Activated B cell treated with CpG ODN at 0.5 μM for 24 hours (primary cell): ENCODE measurements around the gene ATP5PD. TPM values are rescaled to one million over a fixed set of nuclear protein-coding genes. Genes with fewer than 3 reads are reported as not detected.

Source experiments
- ATAC-seq: fragments of 200-7000 bp; cut with Tn5 transposase; one replicate; pipeline ENCODE4 v1.10.0; 2021; ENCODE audit warnings: low read depth, mild to moderate bottlenecking, moderate library complexity
- CTCF ChIA-PET: fragments of 350-600 bp; sonication (Branson Sonifier 250); formaldehyde crosslinking; loops from one replicate; lab custom pipeline; 2021; ENCODE audit warnings: antibody characterized with exemption; lab: Charles Lee
- POLR2A ChIA-PET: fragments of 350-600 bp; sonication (Branson Sonifier 250); formaldehyde crosslinking; loops from one replicate; lab custom pipeline; 2021; ENCODE audit warnings: antibody characterized with exemption; lab: Charles Lee
- DNase-seq: peaks from one replicate; pipeline ENCODE4 v3.0.0; 2022
- H3K27ac Mint-ChIP-seq: one replicate; pipeline ENCODE4 v1.8.0; 2020; ENCODE audit warnings: mixed read lengths
- H3K27me3 Mint-ChIP-seq: one replicate; pipeline ENCODE4 v1.8.0; 2021; ENCODE audit warnings: mixed read lengths
- H3K36me3 Mint-ChIP-seq: one replicate; pipeline ENCODE4 v1.8.0; 2021; ENCODE audit warnings: low read depth, mixed read lengths
- H3K4me1 Mint-ChIP-seq: one replicate; pipeline ENCODE4 v1.8.0; 2021; ENCODE audit warnings: mixed read lengths
- H3K4me3 Mint-ChIP-seq: one replicate; pipeline ENCODE4 v1.8.0; 2020; ENCODE audit warnings: mild to moderate bottlenecking, mixed read lengths
- H3K9me3 Mint-ChIP-seq: one replicate; pipeline ENCODE4 v1.8.0; 2020; ENCODE audit warnings: mixed read lengths
- CTCF ChIP-seq: fragments of 200-600 bp; IDR thresholded peaks from one replicate; pipeline ENCODE4 v1.8.0; 2022; ENCODE audit warnings: antibody characterized with exemption, mild to moderate bottlenecking
- intact Hi-C: fragments of 100-400 bp; cut with micrococcal nuclease; formaldehyde crosslinking; loops from one replicate; pipeline ENCODE4 v1.15.1; 2024
- total RNA-seq: library from RNA; stranded (reverse); gene quantifications from 2 replicates; pipeline ENCODE4 v1.2.3, GENCODE V29; 2022

The ATP5PD gene
- total RNA-seq, 1 donor from 2014 or later, result 158 TPM

- no peak overlapping the region for H3K27ac Mint-ChIP-seq
- no peak overlapping the region for H3K4me3 Mint-ChIP-seq
- ATAC-seq (no peak), DNase-seq (no peak)
- peaks cover 54% of the 10 kb centered on the region for H3K36me3 Mint-ChIP-seq
- TF ChIP-seq CTCF, result no peak
- intact Hi-C loops, result loop anchor here (5.0 kb wide), 1 partner anchor 118 kb away; the partner anchor contains the start of gene SUMO2
- no peaks in the 10 kb centered on the region for H3K4me1 Mint-ChIP-seq
- CTCF ChIA-PET, result no interaction called here
- H3K27me3 Mint-ChIP-seq, result no peaks in the 10 kb centered on the region
- H3K9me3 Mint-ChIP-seq, result no peaks in the 10 kb centered on the region
- POLR2A ChIA-PET, result no interaction called here
Measured at GRCh38 chr17:75064460-75064859, 17.7 kb upstream of the ATP5PD start.

- no peaks in the 10 kb centered on the region for H3K4me1 Mint-ChIP-seq
- no peak for TF ChIP-seq CTCF
- ATAC-seq, result no peak
- intact Hi-C loops, result loop anchor here (5.0 kb wide), 1 partner anchor 118 kb away; the partner anchor contains the start of gene SUMO2
- POLR2A ChIA-PET, result no interaction called here
- H3K27me3 Mint-ChIP-seq, result no peaks in the 10 kb centered on the region
- H3K27ac Mint-ChIP-seq, result no peak overlapping the region
- no peaks in the 10 kb centered on the region for H3K9me3 Mint-ChIP-seq
- CTCF ChIA-PET, result no interaction called here
- peaks cover 56% of the 10 kb centered on the region for H3K36me3 Mint-ChIP-seq
- no peak overlapping the region for H3K4me3 Mint-ChIP-seq
- DNase-seq, result no peak
Measured at GRCh38 chr17:75064040-75064439, 17.3 kb upstream of the ATP5PD start.

- intact Hi-C loops, result loop anchor here (5.0 kb wide), 1 partner anchor 119 kb away; the partner anchor contains the start of gene SUMO2
- CTCF ChIA-PET, result interaction anchor here (1.2 kb wide), 1 partner anchor 102 kb away, joined by 3 read pairs; no protein-coding TSS in a partner anchor
- Mint-ChIP-seq H3K4me1 (no peaks in the 10 kb centered on the region), H3K4me3 (no peak overlapping the region), H3K36me3 (peaks cover 56% of the 10 kb centered on the region), H3K9me3 (no peaks in the 10 kb centered on the region), H3K27ac (no peak overlapping the region), H3K27me3 (no peaks in the 10 kb centered on the region)
- POLR2A ChIA-PET, result no interaction called here
- no peak for DNase-seq
- ATAC-seq, result no peak
- TF ChIP-seq CTCF, result no peak
Measured at GRCh38 chr17:75063626-75064025, 16.9 kb upstream of the ATP5PD start.

GRCh38 chr17:75063201-75063600, 16.4 kb upstream of the ATP5PD start:
- Mint-ChIP-seq H3K36me3 (peaks cover 56% of the 10 kb centered on the region), H3K27ac (no peak overlapping the region), H3K4me1 (no peaks in the 10 kb centered on the region), H3K27me3 (no peaks in the 10 kb centered on the region), H3K4me3 (no peak overlapping the region), H3K9me3 (no peaks in the 10 kb centered on the region)
- intact Hi-C loops, result loop anchor here (5.0 kb wide), 1 partner anchor 119 kb away; the partner anchor contains the start of gene SUMO2
- ATAC-seq, result no peak
- TF ChIP-seq CTCF, result no peak
- CTCF ChIA-PET, result interaction anchor here (1.2 kb wide), 1 partner anchor 101 kb away, joined by 3 read pairs; no protein-coding TSS in a partner anchor
- POLR2A ChIA-PET, result no interaction called here
- no peak for DNase-seq

- no peaks in the 10 kb centered on the region for H3K4me1 Mint-ChIP-seq
- intact Hi-C loops, result loop anchor here (5.0 kb wide), 1 partner anchor 121 kb away; the partner anchor contains the start of gene SUMO2
- H3K36me3 Mint-ChIP-seq, result peaks cover 59% of the 10 kb centered on the region
- POLR2A ChIA-PET, result interaction anchor here (1.2 kb wide), 1 partner anchor 27 kb away, joined by 3 read pairs; no protein-coding TSS in a partner anchor
- DNase-seq (no peak), ATAC-seq (no peak)
- CTCF ChIA-PET, result interaction anchor here (0.9 to 3.3 kb wide), 3 partner anchors 52 to 139 kb away, joined by 5 to 25 read pairs (median 13); no protein-coding TSS in a partner anchor
- no peak overlapping the region for H3K4me3 Mint-ChIP-seq
- H3K9me3 Mint-ChIP-seq, result no peaks in the 10 kb centered on the region
- no peaks in the 10 kb centered on the region for H3K27me3 Mint-ChIP-seq
- no peak overlapping the region for H3K27ac Mint-ChIP-seq
- no peak for TF ChIP-seq CTCF
Measured at GRCh38 chr17:75061618-75062017, 14.8 kb upstream of the ATP5PD start.
